Activated CD4-positive, alpha-beta T cell treated with anti-CD3 and anti-CD28 coated beads, Interleukin-2, amount 50 U/mL, for 24 hours (primary cell): ENCODE results near the gene PPP1R12B.
"Not testable (repeated sequence)": the region's sequence is repeated elsewhere in the genome, so short reads cannot be mapped to it uniquely, and the experiment has no call there.

ENCODE experiments used
- DNase-seq, 2 donors: peaks; one replicate each; pipeline ENCODE4 v3.0.0-alpha.2; 2020; ENCODE audit warnings: low read depth in 1 of 2, low spot score in 1 of 2

Gene PPP1R12B

DNA sequence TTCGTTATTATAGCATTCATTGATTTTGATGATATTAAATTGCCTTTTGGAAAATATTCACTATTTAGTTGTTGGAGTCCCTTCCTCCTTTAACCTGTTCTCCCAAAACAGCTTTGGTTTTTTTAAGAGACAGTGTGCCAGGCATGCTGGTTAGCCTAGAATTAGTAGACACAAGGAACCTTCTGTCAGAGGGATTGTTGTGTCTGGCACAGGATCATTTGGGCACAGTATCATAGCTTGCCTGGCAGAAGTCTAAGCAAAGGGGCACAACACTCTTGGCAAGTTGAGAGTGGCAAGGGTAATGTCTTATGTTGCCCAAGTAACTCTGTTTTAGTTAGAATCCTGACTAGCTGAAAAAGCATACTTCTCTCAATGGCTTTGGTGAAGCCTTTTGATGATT is 49.9 kb downstream of the PPP1R12B start:
- DNase-seq, result not testable (repeated sequence)

DNA sequence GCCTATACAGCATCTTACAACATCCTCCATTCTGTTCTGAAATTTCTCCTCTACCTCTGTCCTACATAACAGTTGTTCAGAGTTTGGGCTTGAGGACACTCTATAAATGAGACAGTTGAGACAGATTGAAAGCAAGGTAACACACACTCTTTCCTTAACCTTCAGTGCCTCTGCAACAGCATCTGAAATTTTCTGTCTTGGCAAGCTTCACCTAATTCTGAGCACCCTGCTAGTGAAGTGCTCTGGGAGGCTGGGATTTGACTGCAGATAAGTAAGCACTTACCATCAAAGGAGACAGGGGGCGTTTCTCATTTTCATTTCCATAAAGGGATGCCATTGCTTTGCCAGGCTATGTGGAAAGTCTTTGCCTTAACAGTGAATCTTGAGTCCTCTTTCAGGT is 53.3 kb downstream of the PPP1R12B start:
- not testable (repeated sequence) for DNase-seq

DNA sequence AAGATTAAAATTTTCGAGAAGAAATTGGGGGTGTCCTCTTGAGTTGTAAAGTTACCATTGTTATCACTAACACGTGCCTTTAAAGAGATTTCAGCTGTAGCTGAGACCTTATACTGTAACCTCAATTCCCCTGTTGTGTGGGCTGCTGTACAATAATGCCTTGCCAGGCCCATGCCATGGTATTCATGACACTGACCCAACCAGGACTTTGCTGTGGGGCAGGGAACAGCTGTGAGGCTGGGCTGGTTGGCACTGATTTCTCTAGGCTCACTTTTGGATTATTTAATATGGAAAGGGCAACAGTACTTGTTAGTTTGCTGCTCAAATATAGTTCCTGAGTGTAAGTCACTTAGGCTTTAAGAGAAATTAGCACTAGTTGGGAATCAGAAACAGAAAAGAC is 54.9 kb downstream of the PPP1R12B start:
- not testable (repeated sequence) for DNase-seq

DNA sequence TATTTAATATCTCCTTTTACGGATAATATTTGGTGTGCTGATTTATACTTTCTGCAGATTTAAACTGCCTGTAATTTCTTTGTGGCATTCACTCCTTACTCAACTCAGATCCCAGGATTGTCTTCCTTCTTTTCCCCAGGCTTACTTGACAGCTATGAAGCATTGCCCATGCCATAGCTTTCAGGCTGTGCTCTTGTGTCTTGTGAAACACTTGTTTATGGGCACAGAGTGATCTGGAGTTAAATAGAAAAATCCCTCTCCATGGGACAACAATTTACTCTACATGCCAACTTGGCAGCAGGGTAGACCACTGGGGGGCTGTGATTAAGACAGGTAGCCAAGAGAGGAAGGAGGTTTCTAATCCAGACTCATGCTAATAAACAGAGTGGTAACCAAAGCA is 57.4 kb downstream of the PPP1R12B start:
- no peak for DNase-seq

DNA sequence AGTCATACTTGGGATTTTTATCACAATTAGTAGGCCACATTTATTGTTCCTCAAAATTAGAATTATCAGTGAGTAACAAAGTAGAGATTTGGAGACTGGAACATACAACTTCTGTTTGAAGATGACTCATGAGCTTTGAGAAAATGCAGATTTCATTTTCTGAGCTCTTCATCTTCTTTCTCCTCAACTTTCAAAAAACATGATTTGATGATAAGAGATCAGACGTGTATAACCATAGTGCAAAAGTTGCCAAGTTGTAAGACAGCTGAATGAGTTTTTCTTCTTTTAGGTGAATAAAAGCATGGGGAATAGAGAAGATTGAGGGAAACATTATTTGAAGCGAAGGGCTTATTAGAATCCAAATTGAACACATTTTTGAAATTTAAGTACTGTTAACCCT is 58.4 kb downstream of the PPP1R12B start:
- DNase-seq, result not testable (repeated sequence)

DNA sequence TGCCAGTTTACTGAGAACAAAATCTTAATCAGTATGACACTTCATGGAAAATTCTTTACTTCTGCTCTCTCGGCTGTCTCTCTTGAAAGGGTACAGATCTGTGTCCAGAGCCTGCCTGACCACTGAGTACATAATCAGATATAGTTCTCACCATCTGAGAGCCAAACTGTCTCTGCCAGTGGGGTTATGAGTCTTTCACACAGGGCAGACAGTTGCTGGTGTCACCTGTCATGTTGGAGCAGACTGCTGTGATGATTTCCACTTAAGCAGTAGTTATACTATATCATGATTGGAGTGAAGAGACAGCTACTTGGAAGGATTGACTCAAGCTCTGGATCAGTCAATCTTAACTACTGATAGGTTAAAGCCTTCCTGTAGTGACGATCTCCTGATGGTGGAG is 58.9 kb downstream of the PPP1R12B start:
- not testable (repeated sequence) for DNase-seq

DNA sequence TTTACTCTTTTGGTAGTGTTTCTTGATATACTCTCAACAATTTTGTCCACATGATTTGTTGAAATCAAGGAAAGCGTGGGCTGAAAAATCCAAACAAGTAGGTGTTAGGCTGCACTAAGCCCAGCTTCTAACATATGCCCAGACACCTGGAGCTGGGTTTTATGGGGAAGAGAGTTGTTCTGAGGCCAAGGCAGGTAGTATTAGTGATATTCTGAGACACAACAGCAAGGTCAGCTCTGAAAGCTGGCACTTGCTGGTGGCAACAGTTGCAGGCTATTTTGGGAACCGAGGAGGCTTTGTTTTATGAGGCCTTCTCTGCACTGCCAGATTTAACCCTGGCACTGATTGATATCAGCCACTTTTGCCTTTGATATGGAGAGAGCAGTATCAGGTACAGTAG is 61.8 kb downstream of the PPP1R12B start:
- DNase-seq, result not testable (repeated sequence)

DNA sequence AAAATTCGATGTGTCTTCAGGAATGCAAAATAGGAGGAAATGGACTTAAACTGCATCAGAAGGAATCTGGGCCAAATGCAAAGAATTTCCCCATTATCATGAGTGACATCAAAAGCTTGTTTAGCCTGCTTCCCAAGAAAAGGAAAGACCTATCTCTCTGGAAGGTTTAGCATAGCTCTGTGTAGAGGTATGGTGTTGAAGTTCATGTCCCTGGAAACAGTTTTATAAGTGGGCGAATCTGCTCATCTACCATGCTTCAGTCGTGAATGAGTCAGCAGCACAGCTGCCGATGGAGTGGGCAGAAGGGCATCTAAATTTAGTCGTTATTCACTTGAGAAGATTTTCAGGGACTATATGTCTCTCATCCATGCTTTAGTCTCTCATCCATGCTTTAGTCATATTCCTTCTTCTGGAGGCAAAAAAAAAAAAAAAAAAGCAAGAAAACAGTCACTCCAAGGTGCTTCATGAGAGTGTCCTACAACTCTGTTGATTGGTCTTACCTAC is 62.4 kb downstream of the PPP1R12B start:
- not testable (repeated sequence) for DNase-seq

DNA sequence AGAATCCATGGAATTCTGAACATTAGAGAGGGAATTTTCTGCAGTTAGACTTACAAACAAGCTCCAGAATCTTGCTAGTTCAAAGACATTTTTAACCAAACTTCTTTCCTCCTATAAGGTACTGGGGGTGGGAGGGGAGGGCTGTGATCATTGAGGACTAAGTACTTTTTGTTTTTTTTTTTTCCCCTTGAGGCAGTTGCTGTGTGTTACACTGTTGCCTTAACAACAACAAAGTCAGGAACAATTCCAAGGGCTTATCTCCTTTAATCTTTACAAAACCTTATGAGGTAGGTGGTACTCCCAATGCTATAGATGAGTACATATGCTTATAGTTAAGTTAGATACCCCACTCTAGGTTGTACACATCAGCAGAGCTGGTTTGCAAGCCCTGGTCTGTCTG is 62.9 kb downstream of the PPP1R12B start:
- DNase-seq, result no peak

DNA sequence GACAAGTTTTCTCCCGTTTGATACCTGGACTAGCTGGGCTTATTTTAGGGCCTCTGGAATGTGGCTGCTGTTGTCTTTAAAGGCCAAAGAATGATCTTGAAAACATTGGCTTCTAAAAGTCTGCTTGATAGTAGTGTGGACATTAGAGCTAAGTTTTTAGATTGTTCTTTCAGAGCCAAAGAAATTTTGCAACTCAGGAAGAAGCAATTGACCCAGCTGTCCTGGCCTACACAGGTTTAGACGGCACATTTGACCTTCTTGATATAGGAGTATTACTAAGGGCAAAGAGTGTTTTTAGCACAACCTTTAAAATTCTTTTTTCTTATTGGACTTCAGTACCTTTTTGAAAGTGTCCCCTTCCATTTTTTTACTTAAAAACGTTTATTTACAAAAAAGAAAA is 63.9 kb downstream of the PPP1R12B start:
- not testable (repeated sequence) for DNase-seq

DNA sequence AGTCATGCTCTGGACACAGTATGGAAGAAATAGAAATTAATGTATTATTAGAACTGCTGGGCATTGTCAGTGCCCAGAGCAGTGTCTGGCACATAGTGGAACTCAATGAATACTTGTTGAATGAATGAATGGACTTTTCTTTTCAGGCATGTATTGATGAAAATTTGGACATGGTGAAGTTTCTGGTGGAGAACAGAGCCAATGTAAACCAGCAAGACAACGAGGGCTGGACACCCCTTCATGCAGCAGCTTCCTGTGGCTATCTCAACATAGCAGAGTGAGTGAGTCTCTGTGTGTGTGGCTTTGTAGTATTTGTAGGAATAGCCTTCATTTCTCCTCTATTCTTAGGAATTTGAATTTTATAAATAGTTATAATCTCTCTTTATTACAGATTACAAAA is 68.1 kb downstream of the PPP1R12B start:
- no peak for DNase-seq

DNA sequence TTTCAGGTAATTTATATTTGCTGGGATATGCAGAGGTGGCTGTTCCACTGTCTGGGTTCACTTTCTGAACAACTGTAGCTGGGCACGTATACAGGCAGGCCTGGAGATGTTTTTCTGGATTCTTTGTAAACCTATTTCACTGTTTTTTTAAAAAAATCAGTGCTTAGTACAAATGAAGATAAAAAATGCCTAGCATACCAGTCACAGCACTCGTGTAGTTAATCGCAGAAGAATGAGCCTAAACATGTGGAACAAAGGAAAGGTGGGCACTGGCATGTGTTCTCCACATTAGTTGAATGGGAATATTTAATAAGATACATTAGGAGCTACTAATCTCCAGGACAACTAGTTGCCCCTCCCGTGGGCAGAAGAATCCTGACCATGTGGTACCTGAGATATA is 68.6 kb downstream of the PPP1R12B start:
- DNase-seq, result not testable (repeated sequence)

DNA sequence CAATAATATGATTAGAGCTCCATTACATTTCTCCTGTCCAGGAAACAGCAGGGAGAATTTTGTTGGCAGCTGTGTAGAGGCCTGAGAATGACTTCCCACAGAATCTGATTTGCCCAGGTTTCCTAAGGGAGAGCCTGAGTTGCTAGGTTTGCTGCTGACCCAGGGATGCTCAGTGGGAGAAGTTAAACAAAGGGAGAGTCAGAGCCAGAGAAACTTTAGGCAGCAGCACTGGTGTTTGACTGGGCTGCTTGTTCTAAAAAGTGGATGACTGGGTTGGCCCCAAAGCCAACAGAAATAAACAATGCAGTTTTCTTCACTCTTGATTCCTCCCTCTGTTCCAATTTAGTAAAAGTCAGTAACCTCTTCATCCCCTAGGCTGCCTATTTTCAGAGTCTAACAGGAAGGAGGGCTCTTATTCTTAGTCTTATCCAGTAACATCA is 69.3 kb downstream of the PPP1R12B start:
- not testable (repeated sequence) for DNase-seq

DNA sequence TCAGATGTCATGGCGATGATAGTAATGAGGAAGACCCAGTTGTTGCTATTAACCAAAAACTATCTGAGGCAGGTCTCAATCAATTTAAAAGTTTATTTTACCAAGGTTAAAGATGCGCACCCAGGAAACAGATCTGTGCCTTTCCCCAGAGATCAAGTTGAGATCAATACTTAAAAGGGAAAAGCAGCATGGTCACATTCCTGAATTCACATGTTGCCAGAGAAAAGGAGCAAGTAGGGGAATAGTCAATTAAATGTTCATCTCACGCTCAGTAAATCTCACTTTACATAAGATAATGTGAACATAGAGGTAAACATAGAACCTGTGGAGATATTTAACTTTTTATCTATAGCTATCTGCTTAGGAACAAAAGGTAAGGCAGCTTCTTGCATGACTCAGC is 71.2 kb downstream of the PPP1R12B start:
- DNase-seq, result not testable (repeated sequence)

DNA sequence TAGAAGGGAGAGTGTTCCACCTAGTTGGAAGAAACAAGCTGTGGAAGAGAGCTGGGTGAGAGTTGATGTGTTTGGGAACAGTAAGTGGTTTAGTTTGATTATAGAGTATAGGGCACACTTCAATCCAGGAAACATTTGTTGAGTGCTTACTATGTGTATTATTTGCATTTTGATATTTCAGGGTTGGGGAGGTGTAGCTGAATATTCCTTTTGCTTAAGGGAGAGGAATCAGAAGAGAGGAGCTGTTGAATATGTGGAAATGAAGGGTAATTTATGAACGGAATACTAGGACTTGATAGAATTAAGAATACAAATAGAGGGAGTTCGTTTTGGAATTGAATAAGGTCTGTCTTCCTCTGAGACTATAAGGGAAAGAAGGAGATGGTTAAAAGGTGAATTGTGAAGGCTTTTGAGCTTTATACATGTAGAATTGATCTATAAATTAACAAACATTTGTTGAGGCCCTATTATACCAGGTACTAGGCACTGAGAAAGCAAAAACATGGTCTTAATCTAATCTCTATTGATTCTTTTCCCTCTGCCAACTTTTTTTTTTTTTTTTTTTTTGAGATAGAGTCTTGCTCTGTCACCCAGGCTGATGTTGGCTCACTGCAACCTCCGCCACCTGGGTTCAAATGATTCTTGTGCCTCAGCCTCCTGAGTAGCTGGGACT is 72.1 kb downstream of the PPP1R12B start:
- DNase-seq, result not testable (repeated sequence)

DNA sequence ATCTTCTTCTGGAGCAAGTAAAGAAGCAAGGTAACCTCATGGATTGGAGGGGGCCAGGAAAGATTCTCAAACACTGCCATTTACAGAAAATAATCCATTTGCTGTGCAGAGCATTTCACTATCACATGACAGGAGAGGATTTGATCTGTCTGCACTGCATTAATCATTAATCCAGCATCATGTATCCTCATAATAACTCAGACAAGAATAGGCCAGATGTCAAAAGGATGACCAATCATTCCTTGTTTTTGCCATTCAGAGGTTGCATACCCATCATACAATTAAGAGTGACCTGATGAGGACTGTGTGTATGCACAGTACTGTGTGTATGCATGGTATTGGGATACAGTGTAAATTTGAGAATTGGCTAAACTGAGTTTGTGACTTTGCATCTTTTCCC is 74.2 kb downstream of the PPP1R12B start:
- DNase-seq, result not testable (repeated sequence)

DNA sequence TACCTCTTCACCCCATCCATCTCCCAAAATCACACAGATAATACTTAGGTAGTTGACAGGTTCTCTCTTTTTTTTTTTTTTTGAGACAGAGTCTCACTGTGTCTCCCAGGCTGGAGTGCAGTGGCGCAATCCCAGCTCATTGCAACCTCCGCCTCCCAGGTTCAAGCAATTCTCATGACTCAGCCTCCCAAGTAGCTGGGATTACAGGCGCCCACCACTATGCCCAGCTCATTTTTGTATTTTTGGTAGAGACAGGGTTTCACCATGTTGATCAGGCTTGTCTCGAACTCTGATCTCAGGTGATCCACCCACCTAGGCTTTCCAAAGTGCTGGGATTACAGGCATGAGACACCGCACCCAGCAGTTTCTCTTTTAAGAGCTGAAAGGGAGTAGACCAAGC is 75.8 kb downstream of the PPP1R12B start:
- not testable (repeated sequence) for DNase-seq

DNA sequence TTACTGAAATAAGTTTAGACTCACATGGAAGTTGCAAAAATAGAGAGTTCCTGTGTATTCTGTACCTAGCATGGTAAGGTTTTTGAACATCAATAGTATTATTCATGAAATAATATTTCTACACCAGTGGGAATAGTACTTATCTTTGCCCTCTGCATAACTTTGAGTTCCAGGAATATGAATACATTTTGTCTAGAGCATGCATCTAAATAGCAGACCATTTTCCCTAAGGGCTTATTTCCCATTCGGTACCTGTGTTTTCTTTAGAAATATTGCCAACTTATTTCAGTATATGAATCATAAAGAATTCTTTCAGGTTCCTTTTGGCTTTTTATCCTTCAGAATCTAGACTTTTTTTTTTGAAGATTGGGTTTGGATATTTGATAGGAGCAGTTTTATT is 81.6 kb downstream of the PPP1R12B start:
- DNase-seq, result not testable (repeated sequence)

DNA sequence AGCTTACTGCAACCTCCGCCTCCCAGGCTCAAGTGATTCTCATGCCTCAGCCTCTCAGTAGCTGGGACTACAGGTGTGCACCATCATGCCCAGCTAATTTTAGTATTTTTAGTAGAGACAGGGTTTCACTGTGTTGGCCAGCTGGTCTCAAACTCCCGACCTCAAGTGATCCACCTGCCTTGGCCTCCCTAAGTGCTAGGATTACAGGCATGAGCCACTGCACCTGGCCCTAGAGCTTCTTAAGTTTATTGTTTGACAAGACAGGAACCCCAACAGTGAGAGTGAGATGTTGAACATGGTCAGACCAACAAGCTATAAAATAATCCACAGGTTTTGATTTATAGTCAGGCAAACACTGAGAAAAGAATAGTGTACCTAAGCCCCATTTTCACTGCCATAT is 83.8 kb downstream of the PPP1R12B start:
- not testable (repeated sequence) for DNase-seq

DNA sequence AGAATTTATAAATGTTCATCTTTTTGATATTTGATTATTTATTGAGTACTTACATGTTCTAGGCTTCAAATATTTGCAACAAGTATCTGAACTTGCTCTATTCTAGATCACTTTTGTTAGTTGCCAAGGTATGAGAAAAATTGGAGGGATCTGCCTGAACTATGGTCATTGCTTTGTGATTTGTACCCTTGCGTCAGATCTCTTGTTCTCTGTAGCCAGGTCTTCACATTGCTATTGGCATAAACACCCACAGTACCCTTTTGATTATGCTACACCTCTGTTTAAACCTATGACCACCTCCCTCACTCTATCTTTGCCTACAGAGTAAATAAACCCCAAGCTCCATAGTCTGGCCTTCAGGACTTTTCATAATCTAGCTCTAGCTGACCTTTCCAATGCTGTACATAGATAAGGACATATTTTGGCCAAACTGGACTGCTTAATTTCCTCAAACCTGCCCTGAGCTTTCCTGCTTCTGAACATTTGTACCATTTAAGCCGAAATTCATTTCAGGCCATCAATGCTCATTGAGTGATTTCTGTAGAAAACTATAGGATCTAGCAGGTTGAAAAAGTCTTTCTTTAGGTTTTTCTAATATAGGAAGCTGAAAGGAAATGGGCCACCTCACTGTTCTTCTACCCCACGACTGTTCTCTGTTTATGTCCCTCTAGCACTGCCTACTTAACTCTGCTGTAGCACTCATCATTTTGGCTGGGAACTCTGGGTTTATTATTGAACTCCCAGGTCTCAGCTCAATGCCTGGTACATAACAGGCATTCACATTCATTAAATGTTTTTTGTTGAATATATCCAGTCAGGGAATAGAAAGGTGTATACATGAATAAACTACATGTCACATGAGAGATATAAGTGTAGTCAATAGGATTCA is 84.9 kb downstream of the PPP1R12B start:
- no peak for DNase-seq

DNA sequence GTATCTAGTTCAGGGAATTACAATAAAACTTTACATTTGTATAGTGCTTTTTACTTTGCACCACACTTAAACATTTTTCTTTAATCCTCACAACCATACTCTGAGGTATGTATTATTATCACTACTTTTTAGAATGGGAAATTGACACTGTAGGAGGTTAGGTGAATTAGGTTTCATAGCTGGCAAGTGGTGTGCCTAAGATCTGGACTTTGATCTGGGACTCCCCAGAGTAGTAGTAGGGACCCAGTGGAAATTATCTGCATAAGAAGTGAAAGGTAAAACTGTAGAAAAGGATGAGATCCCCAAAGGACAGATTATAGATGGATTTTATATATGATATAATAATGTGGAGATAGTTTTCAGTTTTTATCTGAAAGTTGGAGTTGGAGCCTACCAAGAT is 85.6 kb downstream of the PPP1R12B start:
- DNase-seq, result no peak
